HG03095 (cell line): ENCODE results near the gene PLEKHA3.

Experiments
- ATAC-seq: cut with Tn5 transposase; IDR thresholded peaks from one replicate; pipeline ENCODE4 v1.9.1; 2021; ENCODE audit warnings: moderate library complexity; ENCODE audit not compliant: unreplicated experiment

PLEKHA3 gene

GRCh38 chr2:178478439-178479274 lies 1.6 kb upstream of the PLEKHA3 start, which contains the start of gene FKBP7:
Gene FKBP7, minus strand, starts transcription at chr2:178478600. Its CDS starts 101 bp downstream, at chr2:178478499.
- peak; percentile 43 for ATAC-seq

GRCh38 chr2:178479275-178479616 lies 1.0 kb upstream of the PLEKHA3 start:
- ATAC-seq, result no peak

- ATAC-seq, result no peak
Observed at GRCh38 chr2:178479758-178480226, 465 bp upstream of the PLEKHA3 start.

- ATAC-seq, result peak; percentile 31
Observed at GRCh38 chr2:178482437-178482836, 2.2 kb downstream of the PLEKHA3 start.

GRCh38 chr2:178484245-178485041 lies 4.2 kb downstream of the PLEKHA3 start:
- ATAC-seq, result no peak

- no peak for ATAC-seq
Observed at GRCh38 chr2:178485356-178485755, 5.1 kb downstream of the PLEKHA3 start.

GRCh38 chr2:178491612-178492011 lies 11.4 kb downstream of the PLEKHA3 start:
- ATAC-seq, result no peak

GRCh38 chr2:178496049-178496448 lies 15.8 kb downstream of the PLEKHA3 start:
- no peak for ATAC-seq

GRCh38 chr2:178498137-178498536 lies 17.9 kb downstream of the PLEKHA3 start:
- ATAC-seq, result peak; percentile 47

- no peak for ATAC-seq
Observed at GRCh38 chr2:178499640-178500039, 19.4 kb downstream of the PLEKHA3 start.

- no peak for ATAC-seq
Observed at GRCh38 chr2:178502751-178503150, 22.5 kb downstream of the PLEKHA3 start.

- ATAC-seq, result no peak
Observed at GRCh38 chr2:178506101-178506500, 25.8 kb downstream of the PLEKHA3 start.

- no peak for ATAC-seq
Observed at GRCh38 chr2:178506524-178506923, 26.3 kb downstream of the PLEKHA3 start.

GRCh38 chr2:178506949-178507348 lies 26.7 kb downstream of the PLEKHA3 start:
- ATAC-seq, result no peak

GRCh38 chr2:178508646-178509045 lies 28.4 kb downstream of the PLEKHA3 start:
- no peak for ATAC-seq

GRCh38 chr2:178510384-178510783 lies 30.1 kb downstream of the PLEKHA3 start:
- no peak for ATAC-seq

- ATAC-seq, result no peak
Observed at GRCh38 chr2:178512484-178512883, 32.2 kb downstream of the PLEKHA3 start.

- no peak for ATAC-seq
Observed at GRCh38 chr2:178513876-178514275, 33.6 kb downstream of the PLEKHA3 start.

GRCh38 chr2:178514664-178515063 lies 34.4 kb downstream of the PLEKHA3 start:
- ATAC-seq, result no peak

GRCh38 chr2:178517496-178517895 lies 37.2 kb downstream of the PLEKHA3 start:
- ATAC-seq, result no peak

- ATAC-seq, result no peak
Observed at GRCh38 chr2:178521304-178522150, 41.3 kb downstream of the PLEKHA3 start.
